Epithelial cell of proximal tubule (primary cell): Measurements from ENCODE around the gene ANKLE2. TPM values are rescaled to one million over a fixed set of nuclear protein-coding genes. Genes with fewer than 3 reads are reported as not detected.

ENCODE experiments used
- DNase-seq: peaks from one replicate; pipeline ENCODE4 v3.0.0-alpha.2; 2011; ENCODE audit warnings: low read depth
- H3K4me3 ChIP-seq: 2 replicates; pipeline ENCODE4 v1.5.1; 2011; ENCODE audit warnings: low read depth, mild to moderate bottlenecking, low read length
- CTCF ChIP-seq: conservative IDR thresholded peaks from 2 replicates; pipeline ENCODE4 v1.5.1; 2012; ENCODE audit warnings: low read depth, mild to moderate bottlenecking, low read length
- total RNA-seq: library from RNA; depleted of rRNA; stranded (reverse); fragments of >200 nt; gene quantifications from 2 replicates; pipeline ENCODE4 v1.2.3, GENCODE V29; 2015

Gene ANKLE2
- total RNA-seq, 1 donor from 2014 or later: 111 TPM

- DNase-seq: no peak
- no peak overlapping the region for H3K4me3 ChIP-seq
These were observed 40.9 kb downstream of the ANKLE2 start for GRCh38 chr12:132720606-132721345.

GRCh38 chr12:132719954-132720324, 41.7 kb downstream of the ANKLE2 start:
- no peak for DNase-seq
- no peak for TF ChIP-seq CTCF
- no peak overlapping the region for H3K4me3 ChIP-seq

More at GRCh38 chr12:132720606-132721345, 40.9 kb downstream of the ANKLE2 start:
- TF ChIP-seq CTCF: no peak

- no peak for TF ChIP-seq CTCF
- H3K4me3 ChIP-seq: no peak overlapping the region
- DNase-seq: no peak
These were observed 42.3 kb downstream of the ANKLE2 start for GRCh38 chr12:132719141-132719953.

GRCh38 chr12:132718644-132719043, 43.0 kb downstream of the ANKLE2 start:
- no peak overlapping the region for H3K4me3 ChIP-seq
- no peak for DNase-seq
- TF ChIP-seq CTCF: no peak

- H3K4me3 ChIP-seq: no peak overlapping the region
- no peak for TF ChIP-seq CTCF
These were observed 43.9 kb downstream of the ANKLE2 start for GRCh38 chr12:132717531-132718387.

GRCh38 chr12:132717011-132717410, 44.6 kb downstream of the ANKLE2 start:
- DNase-seq: no peak
- no peak overlapping the region for H3K4me3 ChIP-seq
- TF ChIP-seq CTCF: no peak

More at GRCh38 chr12:132717531-132718387, 43.9 kb downstream of the ANKLE2 start:
- no peak for DNase-seq
